ENCODE results near the gene HIPK3. TPM values are rescaled to one million over a fixed set of nuclear protein-coding genes. Genes with fewer than 3 reads are reported as not detected.
"Not testable (repeated sequence)": the region's sequence is repeated elsewhere in the genome, so short reads cannot be mapped to it uniquely, and the experiment has no call there.

Gene HIPK3
- total RNA-seq, 1 experiment from 2014 or later, result 64.8 TPM

GRCh38 chr11:33303541-33303940 lies 46.4 kb downstream of the HIPK3 start:
- no peak for DNase-seq
- ChIA-PET CTCF (no interaction called here), POLR2A (ENCODE audit: unreplicated experiment) (no interaction called here)
- H4K20me1 ChIP-seq (ENCODE audit: insufficient read depth), result peaks cover 12% of the 10 kb centered on the region
- no peak overlapping the region for H2AFZ ChIP-seq
- intact Hi-C loops (cut with micrococcal nuclease; ENCODE audit: unreplicated experiment), result no loop called here
- no peak for TF ChIP-seq EZH2 (IDR thresholded peaks at IDR 0.05; ENCODE audit: low read depth)
- BruUV-seq (replicated peaks), result no TSS peak
- H3K4me3 ChIP-seq, result no peak overlapping the region
- no peak overlapping the region for H3K4me2 ChIP-seq
- H3K4me1 ChIP-seq (replicated peaks; ENCODE audit: insufficient read depth), result no peaks in the 10 kb centered on the region
- H3K27me3 ChIP-seq (ENCODE audit: insufficient read depth, low read depth), result no peaks in the 10 kb centered on the region
- peaks cover 75% of the 10 kb centered on the region for H3K79me2 ChIP-seq (ENCODE audit: low read depth)
- no peaks in the 10 kb centered on the region for H3K9me3 ChIP-seq (ENCODE audit: insufficient read depth, low read depth)
- no peak overlapping the region for H3K27ac ChIP-seq
- H3K36me3 ChIP-seq (ENCODE audit: low read depth), result 0 out of 2 replicates have a peak, but pooled peaks cover 7% of the 10 kb centered on the region
- no peaks in the 10 kb centered on the region; the same call in 1 of the 2 replicates for H3F3A ChIP-seq (ENCODE audit: insufficient read depth, low read depth)
- no peaks in the 10 kb centered on the region for H3K9me2 ChIP-seq (ENCODE audit: insufficient read depth)

GRCh38 chr11:33306821-33307220 lies 49.6 kb downstream of the HIPK3 start:
- H3K36me3 ChIP-seq (ENCODE audit: low read depth); DNase-seq; H3K27me3 ChIP-seq (ENCODE audit: insufficient read depth, low read depth); H3K4me3 ChIP-seq; H3K4me2 ChIP-seq; H3K9me3 ChIP-seq (ENCODE audit: insufficient read depth, low read depth); H3K9me2 ChIP-seq (ENCODE audit: insufficient read depth); intact Hi-C loops (cut with micrococcal nuclease; ENCODE audit: unreplicated experiment); H3F3A ChIP-seq (ENCODE audit: insufficient read depth, low read depth); H3K27ac ChIP-seq; H2AFZ ChIP-seq; BruUV-seq (replicated peaks); CTCF ChIA-PET; H3K4me1 ChIP-seq (replicated peaks; ENCODE audit: insufficient read depth): not testable (repeated sequence)
- Histone ChIP-seq H3K79me2 (ENCODE audit: low read depth) (peaks cover 67% of the 10 kb centered on the region), H4K20me1 (ENCODE audit: insufficient read depth) (peaks cover 12% of the 10 kb centered on the region)
- POLR2A ChIA-PET (ENCODE audit: unreplicated experiment), result interaction anchor here (0.6 kb wide), 1 partner anchor 291 kb away, joined by 3 read pairs; the partner anchor contains the start of gene DEPDC7

DNA sequence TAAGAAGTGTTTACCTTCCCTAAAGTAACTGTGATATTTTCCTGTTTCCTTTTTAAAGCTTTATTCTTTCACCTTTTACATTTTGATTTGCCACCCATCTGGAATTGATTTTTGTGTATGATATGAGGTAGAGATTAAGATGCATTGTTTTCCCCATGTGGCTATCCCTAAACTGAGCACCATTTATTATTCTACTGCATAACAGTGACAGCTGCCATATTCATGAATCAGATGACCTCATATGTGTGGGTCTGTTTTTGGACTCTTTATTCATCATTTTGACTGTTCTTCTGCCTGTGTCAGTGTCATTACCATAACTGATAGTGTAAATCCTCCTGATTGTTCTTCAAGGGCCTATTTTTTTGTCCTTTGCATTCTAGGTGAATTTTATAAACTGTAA lies 50.8 kb downstream of the HIPK3 start:
- BruUV-seq (replicated peaks), result no TSS peak
- H3K79me2 ChIP-seq (ENCODE audit: low read depth), result peaks cover 67% of the 10 kb centered on the region

GRCh38 chr11:33309118-33309517 lies 51.9 kb downstream of the HIPK3 start:
- Histone ChIP-seq H3K9me2 (ENCODE audit: insufficient read depth) (no peaks in the 10 kb centered on the region), H3K36me3 (ENCODE audit: low read depth) (no peaks in the 10 kb centered on the region), H3K27ac (no peak overlapping the region), H3K79me2 (ENCODE audit: low read depth) (peaks cover 68% of the 10 kb centered on the region), H3F3A (ENCODE audit: insufficient read depth, low read depth) (no peaks in the 10 kb centered on the region), H3K9me3 (ENCODE audit: insufficient read depth, low read depth) (no peaks in the 10 kb centered on the region), H3K4me2 (no peak overlapping the region), H2AFZ (no peak overlapping the region), H3K4me3 (no peak overlapping the region), H3K27me3 (ENCODE audit: insufficient read depth, low read depth) (no peaks in the 10 kb centered on the region), H4K20me1 (ENCODE audit: insufficient read depth) (peaks cover 19% of the 10 kb centered on the region), H3K4me1 (replicated peaks; ENCODE audit: insufficient read depth) (no peaks in the 10 kb centered on the region)
- ChIA-PET CTCF (no interaction called here), POLR2A (ENCODE audit: unreplicated experiment) (no interaction called here)
- no peak for TF ChIP-seq EZH2 (IDR thresholded peaks at IDR 0.05; ENCODE audit: low read depth)
- TF ChIP-seq, protein P1, sequence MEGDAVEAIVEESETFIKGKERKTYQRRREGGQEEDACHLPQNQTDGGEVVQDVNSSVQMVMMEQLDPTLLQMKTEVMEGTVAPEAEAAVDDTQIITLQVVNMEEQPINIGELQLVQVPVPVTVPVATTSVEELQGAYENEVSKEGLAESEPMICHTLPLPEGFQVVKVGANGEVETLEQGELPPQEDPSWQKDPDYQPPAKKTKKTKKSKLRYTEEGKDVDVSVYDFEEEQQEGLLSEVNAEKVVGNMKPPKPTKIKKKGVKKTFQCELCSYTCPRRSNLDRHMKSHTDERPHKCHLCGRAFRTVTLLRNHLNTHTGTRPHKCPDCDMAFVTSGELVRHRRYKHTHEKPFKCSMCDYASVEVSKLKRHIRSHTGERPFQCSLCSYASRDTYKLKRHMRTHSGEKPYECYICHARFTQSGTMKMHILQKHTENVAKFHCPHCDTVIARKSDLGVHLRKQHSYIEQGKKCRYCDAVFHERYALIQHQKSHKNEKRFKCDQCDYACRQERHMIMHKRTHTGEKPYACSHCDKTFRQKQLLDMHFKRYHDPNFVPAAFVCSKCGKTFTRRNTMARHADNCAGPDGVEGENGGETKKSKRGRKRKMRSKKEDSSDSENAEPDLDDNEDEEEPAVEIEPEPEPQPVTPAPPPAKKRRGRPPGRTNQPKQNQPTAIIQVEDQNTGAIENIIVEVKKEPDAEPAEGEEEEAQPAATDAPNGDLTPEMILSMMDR (conservative IDR thresholded peaks at IDR 0.05), result no peak
- intact Hi-C loops (cut with micrococcal nuclease; ENCODE audit: unreplicated experiment), result no loop called here
- DNase-seq, result no peak
- no TSS peak for BruUV-seq (replicated peaks)

More for the DNA sequence above, 50.8 kb downstream of the HIPK3 start:
- Histone ChIP-seq H3K4me1 (replicated peaks; ENCODE audit: insufficient read depth) (no peaks in the 10 kb centered on the region), H3K27ac (no peak overlapping the region), H3K9me2 (ENCODE audit: insufficient read depth) (no peaks in the 10 kb centered on the region), H2AFZ (no peak overlapping the region), H3K4me2 (no peak overlapping the region), H3K27me3 (ENCODE audit: insufficient read depth, low read depth) (no peaks in the 10 kb centered on the region), H3K4me3 (no peak overlapping the region), H3K36me3 (ENCODE audit: low read depth) (0 out of 2 replicates have a peak, but pooled peaks cover 4% of the 10 kb centered on the region), H4K20me1 (ENCODE audit: insufficient read depth) (peaks cover 22% of the 10 kb centered on the region), H3F3A (ENCODE audit: insufficient read depth, low read depth) (no peaks in the 10 kb centered on the region), H3K9me3 (ENCODE audit: insufficient read depth, low read depth) (no peaks in the 10 kb centered on the region)
- DNase-seq, result no peak
- TF ChIP-seq, protein P1 (conservative IDR thresholded peaks at IDR 0.05), result no peak
- TF ChIP-seq EZH2 (IDR thresholded peaks at IDR 0.05; ENCODE audit: low read depth), result no peak
- ChIA-PET CTCF (no interaction called here), POLR2A (ENCODE audit: unreplicated experiment) (no interaction called here)
- intact Hi-C loops (cut with micrococcal nuclease; ENCODE audit: unreplicated experiment), result no loop called here
